HepG2 (cell line): ENCODE data around the gene ZNF428. TPM values are rescaled to one million over a fixed set of nuclear protein-coding genes. Genes with fewer than 3 reads are reported as not detected.
A peak's percentile ranks its signal among the peaks of the same experiment; 100 is the strongest.

Experiments
- CBX2 ChIP-seq, 2 experiments: fragments of 200-600 bp in 1 of 2; sonication (generic); formaldehyde crosslinking in 1 of 2; IDR thresholded peaks; 2 replicates each; pipeline versions ENCODE4 v1.7.0 to v1.8.1; 2018 to 2022; ENCODE audit warnings: low read depth in 2 of 2, low read length in 1 of 2, mild to moderate bottlenecking in 1 of 2, missing genetic modification reagents in 1 of 2
- CEBPG ChIP-seq: IDR thresholded peaks from 2 replicates; pipeline ENCODE4 v1.6.1; 2016
- CREB1 ChIP-seq, 2 experiments: fragments of 450-650 bp in 1 of 2; IDR thresholded peaks; 2 replicates each; pipeline ENCODE4 v1.6.1; 2016 to 2017; ENCODE audit warnings: control low read depth in 1 of 2, mild to moderate bottlenecking in 1 of 2, missing compliant biosample characterization in 1 of 2, missing genetic modification characterization in 1 of 2
- DNMT3B ChIP-seq: conservative IDR thresholded peaks from 2 replicates; pipeline ENCODE4 v1.6.1; 2016; ENCODE audit warnings: missing biosample characterization, control low read depth
- HIC2 ChIP-seq: sonication (generic); formaldehyde crosslinking; IDR thresholded peaks from 2 replicates; pipeline ENCODE4 v1.9.0; 2022; ENCODE audit warnings: low read depth, missing genetic modification reagents
- HNRNPH1 ChIP-seq: fragments of 200-400 bp; formaldehyde crosslinking; optimal IDR thresholded peaks from 2 replicates; pipeline ENCODE3; 2017; ENCODE audit warnings: mild to moderate bottlenecking, low read depth, low read length
- HNRNPL ChIP-seq: fragments of 200-400 bp; formaldehyde crosslinking; IDR thresholded peaks from 2 replicates; pipeline ENCODE4 v1.6.1; 2017; ENCODE audit warnings: mild to moderate bottlenecking, low read depth, low read length
- MAZ ChIP-seq, 2 experiments: sonication (generic) in 1 of 2; formaldehyde crosslinking in 1 of 2; IDR thresholded peaks; 2 replicates each; pipeline versions ENCODE4 v1.5.0 to v1.6.1; 2012 to 2020; ENCODE audit warnings: low read depth in 2 of 2, mild to moderate bottlenecking in 2 of 2, borderline replicate concordance in 1 of 2, improper control_type of control experiment in 1 of 2, low read length in 1 of 2, missing genetic modification reagents in 1 of 2, moderate library complexity in 1 of 2
- MYC ChIP-seq: sonication (generic); formaldehyde crosslinking; IDR thresholded peaks from 2 replicates; pipeline ENCODE4 v1.9.0; 2021; ENCODE audit warnings: missing genetic modification reagents, borderline replicate concordance
- NR2F2 ChIP-seq: IDR thresholded peaks from 2 replicates; pipeline ENCODE4 v1.6.1; 2012; ENCODE audit warnings: low read depth, inconsistent platforms, borderline replicate concordance
- RORA ChIP-seq: sonication (generic); formaldehyde crosslinking; IDR thresholded peaks from 2 replicates; pipeline ENCODE4 v1.5.0; 2020; ENCODE audit warnings: mild to moderate bottlenecking, missing genetic modification reagents, moderate library complexity
- SMARCC2 ChIP-seq: fragments of 450-650 bp; IDR thresholded peaks from 2 replicates; pipeline ENCODE4 v1.6.1; 2017; ENCODE audit warnings: antibody characterized with exemption, mild to moderate bottlenecking
- SRSF1 ChIP-seq: fragments of 200-400 bp; formaldehyde crosslinking; optimal IDR thresholded peaks from 2 replicates; pipeline ENCODE3; 2017; ENCODE audit warnings: mild to moderate bottlenecking, low read depth, low read length, moderate library complexity
- SRSF4 ChIP-seq: fragments of 200-400 bp; formaldehyde crosslinking; IDR thresholded peaks from one replicate; pipeline ENCODE4 v1.6.1; 2018; ENCODE audit warnings: mild to moderate bottlenecking, low read depth, low read length, moderate library complexity; ENCODE audit not compliant: poor library complexity, severe bottlenecking
- SRSF9 ChIP-seq: fragments of 200-400 bp; formaldehyde crosslinking; IDR thresholded peaks from 2 replicates; pipeline ENCODE4 v1.6.1; 2018; ENCODE audit warnings: borderline replicate concordance, mild to moderate bottlenecking, low read depth, low read length; ENCODE audit not compliant: insufficient read depth, poor library complexity, severe bottlenecking
- TERF1 ChIP-seq: sonication (generic); formaldehyde crosslinking; IDR thresholded peaks from 2 replicates; pipeline ENCODE4 v1.8.0; 2022; ENCODE audit warnings: mild to moderate bottlenecking, missing genetic modification reagents, moderate library complexity
- THAP8 ChIP-seq: sonication (generic); formaldehyde crosslinking; IDR thresholded peaks from 2 replicates; pipeline ENCODE4 v1.5.1; 2020; ENCODE audit warnings: missing genetic modification reagents, mild to moderate bottlenecking, borderline replicate concordance
- TRIM22 ChIP-seq: fragments of 450-650 bp; IDR thresholded peaks from 2 replicates; pipeline ENCODE4 v1.6.1; 2017
- ZMAT5 ChIP-seq: sonication (generic); formaldehyde crosslinking; IDR thresholded peaks from 2 replicates; pipeline ENCODE4 v1.5.0; 2020; ENCODE audit warnings: mild to moderate bottlenecking, low read depth, missing genetic modification reagents, borderline replicate concordance
- ZMYM2 ChIP-seq: sonication (generic); formaldehyde crosslinking; IDR thresholded peaks from 2 replicates; pipeline ENCODE4 v1.8.0; 2022; ENCODE audit warnings: mild to moderate bottlenecking, missing genetic modification reagents
- ZNF232 ChIP-seq: sonication (generic); formaldehyde crosslinking; IDR thresholded peaks from 2 replicates; pipeline ENCODE4 v1.4.0; 2020; ENCODE audit warnings: missing genetic modification reagents, borderline replicate concordance
- ZNF256 ChIP-seq: sonication (generic); formaldehyde crosslinking; conservative IDR thresholded peaks from 2 replicates; pipeline ENCODE4 v1.4.0; 2020; ENCODE audit warnings: missing genetic modification reagents
- ZNF775 ChIP-seq: sonication (generic); formaldehyde crosslinking; IDR thresholded peaks from 2 replicates; pipeline ENCODE4 v1.4.0; 2020; ENCODE audit warnings: missing genetic modification reagents, mild to moderate bottlenecking, moderate library complexity, borderline replicate concordance
- polyA plus RNA-seq, 8 experiments: library from polyadenylated mRNA; depleted of rRNA in 3 of 8; stranded (reverse) in 7 of 8; unstranded in 1 of 8; fragments of >200 nt; fragmentation: Illumina TruSeq in 4 of 8; extraction: Trizol in 4 of 8; gene quantifications; 2 replicates each; pipeline versions ENCODE4 v1.2.1 to v1.2.3, GENCODE V29; 2011 to 2016; ENCODE audit warnings: low read depth in 4 of 8, missing spikeins in 1 of 8, mixed read lengths in 1 of 8; ENCODE audit not compliant: insufficient read depth in 1 of 8
- total RNA-seq, 5 experiments: library from RNA; depleted of rRNA; stranded (reverse); fragments of >200 nt; fragmentation: Illumina TruSeq; extraction: Trizol; gene quantifications; 2 replicates each; pipeline ENCODE4 v1.2.3, GENCODE V29; 2016; ENCODE audit warnings: low read depth in 1 of 5

ZNF428 gene
- total and polyA plus RNA-seq, 2 of the 13 experiments (the other 11 are each of a cell fraction or from before 2014, with no cell fraction given) = 10.4 to 26.9 TPM

- TF ChIP-seq MAZ (IDR thresholded peaks at IDR 0.05; ENCODE audit: borderline replicate concordance, low read depth, low read length) (no peak), MAZ (CRISPR knock-in tag; IDR thresholded peaks at IDR 0.05; ENCODE audit: low read depth) (0 out of 2 replicates have a peak, but pooled peaks have one; percentile 29), TERF1 (CRISPR knock-in tag) (no peak), SRSF9 (no peak), THAP8 (CRISPR knock-in tag) (no peak), HIC2 (CRISPR knock-in tag) (no peak), NR2F2 (no peak), ZNF232 (0 out of 2 replicates have a peak, but pooled peaks have one; percentile 30), CBX2 (IDR thresholded peaks at IDR 0.05; ENCODE audit: low read depth, low read length) (no peak), CBX2 (CRISPR knock-in tag; IDR thresholded peaks at IDR 0.05; ENCODE audit: low read depth) (no peak), CREB1 (IDR thresholded peaks at IDR 0.05) (no peak), CREB1 (CRISPR knock-in tag; IDR thresholded peaks at IDR 0.05) (no peak), RORA (no peak), MYC (no peak), CEBPG (CRISPR knock-in tag) (no peak), TRIM22 (no peak), SMARCC2 (no peak), HNRNPH1 (no peak), ZMAT5 (no peak), ZMYM2 (CRISPR knock-in tag) (peak; percentile 69; the same call in 1 of the 2 replicates), SRSF1 (no peak), DNMT3B (CRISPR knock-in tag) (no peak), ZNF775 (CRISPR knock-in tag) (no peak), HNRNPL (no peak), ZNF256 (no peak), SRSF4 (no peak)
Measured at GRCh38 chr19:43651758-43652545, 32.5 kb upstream of the ZNF428 start (continued).
